GM23338 (cell line): ENCODE results near the gene NCKAP5.

ENCODE experiments used
- CTCF ChIP-seq, 2 experiments: fragments of 200-600 bp in 1 of 2; sonication (generic) in 1 of 2; conservative IDR thresholded peaks; 2 replicates each; pipeline versions ENCODE4 v1.5.1 to v1.6.1; 2016 to 2017; ENCODE audit warnings: antibody characterized with exemption in 2 of 2, low read depth in 2 of 2, mild to moderate bottlenecking in 2 of 2, moderate library complexity in 1 of 2
- POLR2AphosphoS5 ChIP-seq: IDR thresholded peaks from 2 replicates; pipeline ENCODE4 v1.6.1; 2016; ENCODE audit warnings: antibody characterized with exemption, low read depth

- TF ChIP-seq CTCF (conservative IDR thresholded peaks at IDR 0.05; ENCODE audit: low read depth in 2 of 2) (no peak), POLR2AphosphoS5 (no peak)
These were observed 15.4 kb downstream of the NCKAP5 start for GRCh38 chr2:133552821-133553220.
